MM.1S (cell line): Measurements from ENCODE around the gene C3orf49.

ENCODE experiments used
- EZH2 ChIP-seq: fragments of 300-600 bp; sonication (generic); optimal IDR thresholded peaks from 2 replicates; pipeline ENCODE3; 2017; ENCODE audit warnings: low read depth, mild to moderate bottlenecking, antibody characterized with exemption, low read length, mixed read lengths
- EZH2phosphoT487 ChIP-seq: fragments of 300-600 bp; sonication (generic); IDR thresholded peaks from 2 replicates; pipeline ENCODE4 v1.6.1; 2018; ENCODE audit warnings: antibody characterized with exemption, low read length
- TF ChIP-seq, protein P1 (sequence below): fragments of 300-600 bp; sonication (generic); IDR thresholded peaks from 2 replicates; pipeline ENCODE4 v1.5.1; 2016; ENCODE audit warnings: antibody characterized with exemption, low read length, mixed read lengths

DNA sequence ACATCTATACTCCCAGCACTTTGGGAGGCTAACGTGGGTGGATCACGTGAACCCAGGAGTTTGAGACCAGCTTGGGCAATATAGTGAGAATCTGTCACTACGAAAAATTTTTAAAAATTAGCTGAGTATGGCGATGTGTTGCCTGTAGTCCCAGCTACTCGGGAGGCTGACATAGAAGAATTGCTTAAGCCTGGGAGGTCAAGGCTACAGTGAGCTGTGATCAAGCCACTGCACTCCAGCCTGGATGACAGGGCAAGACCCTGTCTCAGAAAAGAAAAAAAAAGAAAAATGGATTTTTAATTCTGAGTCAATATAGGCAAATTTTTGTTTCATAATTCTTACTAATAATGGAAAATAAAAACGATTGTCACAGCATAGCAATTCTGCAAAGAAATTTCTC, 13.3 kb downstream of the C3orf49 start:
- TF ChIP-seq, protein P1, sequence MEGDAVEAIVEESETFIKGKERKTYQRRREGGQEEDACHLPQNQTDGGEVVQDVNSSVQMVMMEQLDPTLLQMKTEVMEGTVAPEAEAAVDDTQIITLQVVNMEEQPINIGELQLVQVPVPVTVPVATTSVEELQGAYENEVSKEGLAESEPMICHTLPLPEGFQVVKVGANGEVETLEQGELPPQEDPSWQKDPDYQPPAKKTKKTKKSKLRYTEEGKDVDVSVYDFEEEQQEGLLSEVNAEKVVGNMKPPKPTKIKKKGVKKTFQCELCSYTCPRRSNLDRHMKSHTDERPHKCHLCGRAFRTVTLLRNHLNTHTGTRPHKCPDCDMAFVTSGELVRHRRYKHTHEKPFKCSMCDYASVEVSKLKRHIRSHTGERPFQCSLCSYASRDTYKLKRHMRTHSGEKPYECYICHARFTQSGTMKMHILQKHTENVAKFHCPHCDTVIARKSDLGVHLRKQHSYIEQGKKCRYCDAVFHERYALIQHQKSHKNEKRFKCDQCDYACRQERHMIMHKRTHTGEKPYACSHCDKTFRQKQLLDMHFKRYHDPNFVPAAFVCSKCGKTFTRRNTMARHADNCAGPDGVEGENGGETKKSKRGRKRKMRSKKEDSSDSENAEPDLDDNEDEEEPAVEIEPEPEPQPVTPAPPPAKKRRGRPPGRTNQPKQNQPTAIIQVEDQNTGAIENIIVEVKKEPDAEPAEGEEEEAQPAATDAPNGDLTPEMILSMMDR: no peak
- no peak for TF ChIP-seq EZH2phosphoT487
- no peak for TF ChIP-seq EZH2
